ENCODE measurements around the gene ZNF146. TPM values are rescaled to one million over a fixed set of nuclear protein-coding genes. Genes with fewer than 3 reads are reported as not detected.

The ZNF146 gene
- 109 to 188 TPM (median 120 TPM) in 5 replicates for total RNA-seq (2022; extraction: Qiagen RNA extraction; ENCODE audit: low read depth)

GRCh38 chr19:36214386-36215275 lies at the start of gene ZNF146, which contains the start of gene ZNF565:
ZNF146 (plus strand) TSS chr19:36215106; CDS start chr19:36236441, 21,335 bp downstream.
ZNF565 (minus strand) TSS chr19:36214665; CDS start chr19:36201985, 12,680 bp downstream.

Other genes starting within 250 kb of the ZNF146 start
- 24.6 to 55.5 TPM (median 50.4 TPM) in 5 replicates for gene SDHAF1, start 219.9 kb upstream of the ZNF146 start, total RNA-seq (2022; extraction: Qiagen RNA extraction; ENCODE audit: low read depth)
- gene SYNE4, start 206.3 kb upstream of the ZNF146 start, total RNA-seq (2022; extraction: Qiagen RNA extraction; ENCODE audit: low read depth): 0.07 to 0.33 TPM (median 0.23 TPM) in 4 of 5 replicates, not detected in the other
- 22.9 to 29.8 TPM (median 26.6 TPM) in 5 replicates for gene ALKBH6, start 200.9 kb upstream of the ZNF146 start, total RNA-seq (2022; extraction: Qiagen RNA extraction; ENCODE audit: low read depth)
- 0.53 to 0.99 TPM (median 0.90 TPM) in 5 replicates for gene CLIP3, start 182.2 kb upstream of the ZNF146 start, total RNA-seq (2022; extraction: Qiagen RNA extraction; ENCODE audit: low read depth)
- gene THAP8, start 160.8 kb upstream of the ZNF146 start, total RNA-seq (2022; extraction: Qiagen RNA extraction; ENCODE audit: low read depth): 3.4 to 8.1 TPM (median 7.1 TPM) in 5 replicates
- 15.0 to 30.0 TPM (median 28.9 TPM) in 5 replicates for gene WDR62, start 160.2 kb upstream of the ZNF146 start, total RNA-seq (2022; extraction: Qiagen RNA extraction; ENCODE audit: low read depth)
- gene OVOL3, start 104.0 kb upstream of the ZNF146 start, total RNA-seq (2022; extraction: Qiagen RNA extraction; ENCODE audit: low read depth): 0.23 TPM in 1 of 5 replicates, not detected in the others
- gene POLR2I, start 100.2 kb upstream of the ZNF146 start, total RNA-seq (2022; extraction: Qiagen RNA extraction; ENCODE audit: low read depth): 220 to 305 TPM (median 245 TPM) in 5 replicates
- 403 to 570 TPM (median 545 TPM) in 5 replicates for gene TBCB, start 99.6 kb upstream of the ZNF146 start, total RNA-seq (2022; extraction: Qiagen RNA extraction; ENCODE audit: low read depth)
- 1,507 to 2,208 TPM (median 2,155 TPM) in 5 replicates for gene CAPNS1, start 75.0 kb upstream of the ZNF146 start, total RNA-seq (2022; extraction: Qiagen RNA extraction; ENCODE audit: low read depth)
- gene COX7A1, start 62.7 kb upstream of the ZNF146 start, total RNA-seq (2022; extraction: Qiagen RNA extraction; ENCODE audit: low read depth): not detected in 5 replicates
- gene ZNF565, start 441 bp upstream of the ZNF146 start, total RNA-seq (2022; extraction: Qiagen RNA extraction; ENCODE audit: low read depth): 3.7 to 5.4 TPM (median 4.2 TPM) in 5 replicates
- 2.1 to 2.9 TPM (median 2.5 TPM) in 5 replicates for gene ZFP14, start 164.1 kb downstream of the ZNF146 start, total RNA-seq (2022; extraction: Qiagen RNA extraction; ENCODE audit: low read depth)
- 1.6 to 2.8 TPM (median 1.9 TPM) in 5 replicates for gene ZFP82, start 203.5 kb downstream of the ZNF146 start, total RNA-seq (2022; extraction: Qiagen RNA extraction; ENCODE audit: low read depth)